HG03139 (cell line): ENCODE results near the gene IL4.
"Not testable (repeated sequence)": the region's sequence is repeated elsewhere in the genome, so short reads cannot be mapped to it uniquely, and the experiment has no call there.

Experiments used
- ATAC-seq: cut with Tn5 transposase; IDR thresholded peaks from one replicate; pipeline ENCODE4 v1.9.1; 2021; ENCODE audit not compliant: unreplicated experiment

IL4 gene

DNA sequence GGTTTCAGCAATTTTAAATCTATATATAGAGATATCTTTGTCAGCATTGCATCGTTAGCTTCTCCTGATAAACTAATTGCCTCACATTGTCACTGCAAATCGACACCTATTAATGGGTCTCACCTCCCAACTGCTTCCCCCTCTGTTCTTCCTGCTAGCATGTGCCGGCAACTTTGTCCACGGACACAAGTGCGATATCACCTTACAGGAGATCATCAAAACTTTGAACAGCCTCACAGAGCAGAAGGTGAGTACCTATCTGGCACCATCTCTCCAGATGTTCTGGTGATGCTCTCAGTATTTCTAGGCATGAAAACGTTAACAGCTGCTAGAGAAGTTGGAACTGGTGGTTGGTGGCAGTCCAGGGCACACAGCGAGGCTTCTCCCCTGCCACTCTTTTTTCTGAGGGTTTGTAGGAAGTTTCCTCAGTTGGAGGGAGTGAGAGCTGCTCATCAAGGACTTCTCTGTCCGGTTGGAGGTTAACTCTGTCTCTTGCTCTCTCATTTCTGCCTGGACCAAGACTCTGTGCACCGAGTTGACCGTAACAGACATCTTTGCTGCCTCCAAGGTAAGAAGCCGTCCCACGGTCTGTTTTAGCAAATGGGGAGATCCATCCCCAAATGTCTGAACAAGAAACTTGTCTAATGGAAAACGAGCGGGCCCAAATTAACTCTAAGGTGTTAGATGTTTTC, at the start of gene IL4:
IL4 (plus strand) TSS at position 51 of the 692 bp plus-strand sequence; CDS start at position 113, 62 bp downstream.
- no peak for ATAC-seq

DNA sequence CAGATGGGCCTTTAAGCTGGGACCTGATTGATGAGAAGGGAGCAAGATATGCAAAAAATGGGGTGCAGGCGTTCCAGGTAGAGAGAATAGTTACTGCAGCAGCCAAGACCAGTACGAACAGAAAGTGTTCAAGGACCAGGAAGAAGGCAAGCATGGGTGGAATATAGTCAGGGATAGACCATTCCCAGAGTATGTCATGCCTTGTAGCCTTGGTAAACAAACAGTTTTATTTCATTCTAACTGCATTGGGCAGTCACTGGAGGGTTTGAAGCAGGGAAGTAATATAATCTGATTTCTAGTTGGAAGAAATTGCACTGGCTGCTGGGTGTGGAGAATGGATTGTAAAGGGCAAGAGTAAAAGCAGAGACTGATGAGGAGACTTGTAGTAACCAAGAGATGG, 46.3 kb upstream of the IL4 start:
- no peak for ATAC-seq

GRCh38 chr5:132628814-132629213, 45.0 kb upstream of the IL4 start:
- ATAC-seq = no peak

DNA sequence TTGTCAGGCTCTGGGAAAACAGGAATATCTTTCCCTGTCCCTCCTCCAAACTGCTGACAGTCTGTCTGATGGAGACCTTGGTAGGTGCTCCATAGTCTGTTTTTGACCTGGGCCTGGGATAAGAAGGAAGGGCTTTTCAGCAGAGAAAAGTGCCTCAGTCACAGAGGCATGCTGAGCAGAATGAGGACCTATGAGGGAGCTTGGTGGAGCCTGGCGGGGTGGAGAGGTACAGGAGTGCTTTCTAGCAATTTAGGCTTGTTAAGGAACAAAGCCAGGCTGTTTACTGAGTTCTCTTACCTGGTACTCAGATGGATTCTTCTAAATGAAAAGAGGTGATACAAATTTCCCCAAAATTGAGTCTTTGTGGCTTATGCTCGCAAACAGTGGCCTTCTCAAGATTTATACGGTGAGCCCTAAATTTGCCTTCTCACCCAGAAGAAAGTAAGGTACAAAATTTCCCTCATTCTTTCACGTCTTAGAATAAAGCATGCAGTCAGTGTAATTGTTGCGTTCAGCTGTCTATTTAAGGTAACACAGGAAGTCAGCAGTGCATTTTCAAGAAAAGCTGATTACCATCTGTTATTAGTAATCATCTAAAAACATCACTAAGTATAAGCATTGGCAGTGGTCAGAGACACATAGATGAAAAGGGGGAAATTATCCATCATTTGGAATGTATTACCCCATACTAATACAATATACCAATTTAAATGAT, 44.4 kb upstream of the IL4 start:
- ATAC-seq = no peak

DNA sequence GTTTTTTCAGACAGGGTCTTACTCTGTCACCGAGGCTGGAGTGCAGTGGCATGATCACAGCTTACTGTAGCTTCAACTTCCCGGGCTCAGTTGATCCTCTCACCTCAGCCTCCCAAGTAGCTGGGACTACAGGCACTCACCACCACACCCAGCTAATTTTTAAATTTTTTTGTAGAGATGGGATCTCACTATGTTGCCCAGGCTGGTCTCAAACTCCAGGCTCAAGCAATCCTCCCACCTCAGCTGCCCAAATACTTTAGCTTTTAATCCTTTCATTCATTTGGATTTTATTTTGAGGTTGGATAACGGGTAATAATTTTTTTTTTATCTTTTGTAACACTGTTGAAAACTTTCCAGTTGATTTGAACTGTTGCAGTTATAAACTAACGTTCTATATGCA, 40.2 kb upstream of the IL4 start:
- ATAC-seq = not testable (repeated sequence)

DNA sequence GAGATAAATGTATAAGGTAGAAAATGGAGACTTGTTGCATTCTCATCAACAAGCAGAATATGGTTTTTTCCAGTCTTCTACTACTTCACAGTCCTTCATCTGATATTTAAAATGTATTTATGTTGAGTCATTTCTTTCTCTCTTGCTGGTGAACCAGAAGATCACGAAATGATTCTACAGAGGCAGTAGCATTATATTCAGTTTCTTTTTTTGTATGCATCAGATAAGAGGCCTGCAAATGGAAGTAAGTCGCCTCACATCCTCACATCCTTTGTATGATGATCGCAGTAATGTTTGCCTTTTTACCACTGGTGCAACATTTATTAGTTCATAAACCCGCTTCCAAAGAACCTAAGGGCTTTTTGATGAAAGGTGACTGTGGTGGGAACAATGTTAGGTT, 37.9 kb upstream of the IL4 start:
- ATAC-seq = no peak

DNA sequence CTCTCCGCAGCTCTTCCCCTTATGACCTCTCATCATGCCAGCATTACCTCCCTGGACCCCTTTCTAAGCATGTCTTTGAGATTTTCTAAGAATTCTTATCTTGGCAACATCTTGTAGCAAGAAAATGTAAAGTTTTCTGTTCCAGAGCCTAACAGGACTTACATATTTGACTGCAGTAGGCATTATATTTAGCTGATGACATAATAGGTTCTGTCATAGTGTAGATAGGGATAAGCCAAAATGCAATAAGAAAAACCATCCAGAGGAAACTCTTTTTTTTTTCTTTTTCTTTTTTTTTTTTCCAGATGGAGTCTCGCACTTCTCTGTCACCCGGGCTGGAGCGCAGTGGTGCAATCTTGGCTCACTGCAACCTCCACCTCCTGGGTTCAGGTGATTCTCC, 36.5 kb upstream of the IL4 start:
- ATAC-seq = no peak

DNA sequence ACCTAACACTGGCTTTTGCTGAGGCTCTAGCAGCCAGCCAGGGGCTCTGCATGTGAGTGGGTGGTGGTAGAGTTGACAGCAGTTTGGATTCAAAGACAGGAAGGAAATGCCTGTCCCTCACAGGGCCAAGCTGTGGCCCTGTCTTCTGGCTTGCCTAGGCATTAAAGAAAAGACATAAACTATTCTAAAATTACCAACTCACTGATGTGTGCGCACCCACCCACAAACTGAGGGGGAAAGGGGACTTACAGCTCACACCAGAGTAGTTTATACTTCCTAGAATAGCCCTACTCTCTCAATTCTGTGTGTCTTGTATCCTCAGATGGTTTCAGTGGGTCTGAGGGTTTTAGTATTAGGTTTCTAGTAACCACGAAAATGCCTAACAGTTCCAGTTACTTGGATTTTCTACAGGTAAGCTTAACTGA, 34.1 kb upstream of the IL4 start:
- peak; percentile 57 for ATAC-seq

DNA sequence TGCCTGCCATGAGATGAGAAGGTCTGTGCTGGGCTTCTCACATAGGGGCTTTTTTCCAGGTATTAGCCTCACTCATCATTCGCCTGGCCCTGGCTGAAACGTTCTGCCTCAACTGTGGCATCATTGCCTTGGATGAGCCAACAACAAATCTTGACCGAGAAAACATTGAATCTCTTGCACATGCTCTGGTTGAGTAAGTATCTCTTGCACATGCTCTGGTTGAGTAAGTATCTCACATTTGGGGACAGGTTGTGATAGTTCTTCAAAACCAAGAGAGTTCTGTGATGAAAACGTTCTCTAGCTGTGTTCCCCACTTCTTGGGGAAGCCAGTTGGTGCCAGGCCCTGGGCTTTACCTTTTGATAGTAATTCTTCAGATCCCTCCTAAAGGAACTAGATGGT, 33.2 kb upstream of the IL4 start:
- ATAC-seq = no peak

DNA sequence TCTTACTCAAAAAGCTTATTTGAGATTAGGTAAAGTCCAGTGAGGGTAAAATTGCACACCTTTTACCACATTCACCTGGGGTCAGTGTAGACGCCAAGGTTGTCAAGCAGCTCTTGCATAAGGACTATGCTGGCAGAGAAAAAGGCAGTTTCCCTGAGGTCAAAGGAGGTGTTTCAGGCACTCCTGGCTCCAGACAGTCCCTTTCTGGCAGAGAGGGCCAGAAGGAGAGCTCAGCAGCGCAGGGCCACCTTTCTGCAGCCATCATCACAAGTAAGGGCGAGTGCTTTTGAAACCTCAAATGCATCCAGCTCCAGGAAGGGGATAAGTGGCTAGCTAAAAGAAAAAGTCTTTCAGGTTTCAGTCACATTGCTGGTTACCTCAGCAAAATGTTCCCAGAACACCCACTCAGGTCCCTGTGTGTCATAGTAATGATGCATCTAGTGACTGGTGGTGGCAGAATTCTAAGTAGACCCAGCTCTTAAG, 32.5 kb upstream of the IL4 start:
- ATAC-seq = no peak

GRCh38 chr5:132641841-132642240, 31.9 kb upstream of the IL4 start:
- ATAC-seq = no peak

DNA sequence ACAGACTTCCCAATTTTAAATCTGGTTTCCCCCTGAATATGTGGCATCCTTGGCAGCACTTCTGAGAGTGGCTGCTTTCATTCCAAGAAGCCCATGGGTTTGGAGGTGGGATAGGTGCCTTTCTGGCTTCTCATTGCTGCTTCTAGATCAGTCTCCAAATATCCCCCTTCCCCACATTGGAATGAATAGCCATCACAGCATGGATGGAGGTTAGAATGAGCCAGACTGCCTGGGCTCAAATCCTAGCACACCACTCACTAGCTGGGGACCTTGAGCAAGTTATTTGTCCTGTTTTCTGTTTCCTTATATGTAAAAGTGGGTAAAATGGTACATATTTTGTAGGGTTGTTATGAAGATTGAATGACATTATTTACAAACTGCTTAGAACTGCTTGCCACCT, 29.6 kb upstream of the IL4 start:
- no peak for ATAC-seq

DNA sequence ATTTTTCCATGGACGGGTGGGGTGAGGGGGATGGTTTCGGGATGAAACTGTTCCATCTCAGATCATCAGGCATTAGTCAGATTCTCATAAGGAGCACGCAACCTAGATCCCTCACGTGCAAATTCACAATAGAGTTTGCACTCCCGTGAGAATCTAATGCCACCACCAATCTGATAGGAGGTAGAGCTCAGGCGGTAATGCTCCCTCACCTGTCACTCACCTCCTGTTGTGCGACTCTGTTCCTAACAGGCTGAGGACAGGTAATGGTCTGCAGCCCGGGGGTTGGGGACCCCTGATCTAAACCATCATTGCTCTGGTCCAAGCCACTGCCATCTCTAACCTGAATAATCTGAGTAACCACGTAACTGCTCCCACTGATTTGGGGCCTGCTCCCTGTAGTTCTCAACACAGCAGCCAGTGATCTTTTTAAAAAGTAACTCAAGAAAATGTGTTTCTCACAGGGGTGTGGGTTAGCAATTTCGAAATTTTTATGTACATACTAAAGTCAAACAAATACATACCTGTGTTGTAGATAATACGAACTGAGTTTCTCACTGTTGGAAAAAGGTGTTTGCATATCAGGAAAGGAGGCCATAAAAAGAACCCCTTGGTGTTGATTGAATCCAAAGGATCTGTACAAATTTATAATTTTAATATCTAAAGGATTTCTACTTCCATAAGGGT, 27.1 kb upstream of the IL4 start:
- no peak for ATAC-seq

DNA sequence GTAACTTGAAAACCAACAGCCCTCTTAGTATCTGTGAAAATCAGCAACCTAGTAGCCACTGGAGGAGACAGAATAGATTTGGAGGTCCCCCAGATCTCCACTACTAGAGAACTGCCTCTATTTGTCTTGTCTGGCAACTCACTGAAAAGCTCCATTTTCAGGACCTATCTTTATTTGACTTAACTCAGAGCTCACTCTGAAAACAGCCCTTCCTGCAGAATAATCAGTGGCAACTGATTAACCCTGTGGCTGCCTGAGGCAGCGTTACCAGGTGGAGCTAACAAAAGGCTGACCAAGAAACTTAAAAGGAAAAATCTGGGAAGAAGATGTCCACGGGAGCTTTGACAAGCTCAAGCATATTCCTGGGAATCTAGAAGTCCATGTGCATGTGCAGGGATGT, 26.3 kb upstream of the IL4 start:
- no peak for ATAC-seq

GRCh38 chr5:132648355-132648754, 25.4 kb upstream of the IL4 start:
- ATAC-seq = no peak

GRCh38 chr5:132651838-132652469, 21.8 kb upstream of the IL4 start:
- no peak for ATAC-seq

- ATAC-seq = no peak
These were observed 20.1 kb upstream of the IL4 start for GRCh38 chr5:132653716-132654115.

DNA sequence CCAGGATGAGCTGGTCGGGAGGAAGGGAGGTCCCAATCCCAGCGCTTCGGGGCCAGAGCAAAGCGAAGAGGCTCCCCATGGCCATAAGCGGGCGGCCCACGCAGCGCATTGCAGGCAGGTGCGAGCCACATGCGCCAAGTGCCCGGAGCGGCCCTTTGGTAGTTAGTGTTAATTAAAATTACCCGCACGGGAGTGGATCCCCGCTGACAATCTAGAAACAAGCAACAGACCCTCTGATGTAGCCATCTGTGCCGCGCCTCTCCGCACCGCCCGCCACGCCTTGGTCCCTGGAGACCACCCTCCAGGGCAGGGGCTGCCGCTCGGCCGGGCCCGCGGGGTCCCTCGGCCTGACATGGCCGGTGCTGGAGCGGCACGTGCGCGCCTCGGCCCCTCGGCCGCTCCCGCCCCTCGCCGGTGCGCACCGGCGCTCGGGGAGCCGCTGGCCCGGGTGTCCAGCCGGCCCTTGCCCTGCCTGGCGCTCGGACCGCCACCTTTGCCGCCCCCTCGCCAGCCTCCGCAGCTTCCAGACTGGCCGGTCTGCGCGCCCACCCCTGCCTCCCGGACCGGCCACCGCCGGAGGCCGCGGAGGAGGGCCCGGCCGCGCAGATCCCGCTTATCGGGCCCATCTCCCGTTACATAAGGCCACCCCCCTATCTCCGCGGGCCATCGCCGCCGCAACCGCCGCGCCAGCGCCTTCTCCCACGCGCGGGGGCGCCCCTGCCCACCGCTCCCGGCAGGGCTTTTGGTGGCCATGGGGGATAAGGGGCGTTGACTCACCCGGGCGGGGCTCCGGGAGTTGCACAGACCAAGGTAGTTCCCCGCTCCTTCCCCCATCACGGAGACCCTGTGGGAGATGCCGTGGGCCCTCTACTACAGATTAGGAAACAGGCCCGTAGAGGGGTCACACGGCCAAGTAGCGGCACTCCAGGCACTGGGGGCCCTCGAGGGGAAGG, 17.7 kb upstream of the IL4 start:
- no peak for ATAC-seq

DNA sequence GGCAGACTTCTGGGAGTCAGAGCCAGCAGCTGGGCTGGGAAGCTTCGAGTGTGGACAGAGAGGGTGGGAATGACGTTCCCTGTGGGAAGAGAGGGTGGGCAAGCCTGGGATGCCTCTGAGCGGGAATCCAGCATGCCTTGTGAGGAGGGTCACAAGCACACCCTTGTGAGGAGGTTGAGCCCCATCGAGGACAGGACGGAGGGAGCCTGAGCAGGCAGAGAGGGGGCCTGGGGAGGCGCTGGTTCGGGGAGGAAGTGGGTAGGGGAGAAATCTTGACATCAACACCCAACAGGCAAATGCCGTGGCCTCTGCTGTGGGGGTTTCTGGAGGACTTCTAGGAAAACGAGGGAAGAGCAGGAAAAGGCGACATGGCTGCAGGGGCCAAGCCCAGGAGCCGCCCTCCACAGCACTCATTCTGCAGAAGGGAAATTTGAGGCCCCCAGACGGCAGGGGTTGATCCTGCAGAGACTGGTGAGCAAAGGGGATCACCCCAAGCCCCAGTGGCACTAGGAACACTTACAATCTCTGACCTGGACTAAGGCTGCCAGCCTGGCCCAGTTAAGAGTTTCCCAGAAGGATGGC, 16.9 kb upstream of the IL4 start:
- no peak for ATAC-seq
